Measurements from ENCODE around the gene ULBP2. TPM values are rescaled to one million over a fixed set of nuclear protein-coding genes. Genes with fewer than 3 reads are reported as not detected.

ULBP2 gene, protein sequence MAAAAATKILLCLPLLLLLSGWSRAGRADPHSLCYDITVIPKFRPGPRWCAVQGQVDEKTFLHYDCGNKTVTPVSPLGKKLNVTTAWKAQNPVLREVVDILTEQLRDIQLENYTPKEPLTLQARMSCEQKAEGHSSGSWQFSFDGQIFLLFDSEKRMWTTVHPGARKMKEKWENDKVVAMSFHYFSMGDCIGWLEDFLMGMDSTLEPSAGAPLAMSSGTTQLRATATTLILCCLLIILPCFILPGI
- under 1 TPM; 0.65 to 0.87 (median 0.68) TPM for polyA plus RNA-seq (ENCODE audit: insufficient read length in 3 of 3)

DNA sequence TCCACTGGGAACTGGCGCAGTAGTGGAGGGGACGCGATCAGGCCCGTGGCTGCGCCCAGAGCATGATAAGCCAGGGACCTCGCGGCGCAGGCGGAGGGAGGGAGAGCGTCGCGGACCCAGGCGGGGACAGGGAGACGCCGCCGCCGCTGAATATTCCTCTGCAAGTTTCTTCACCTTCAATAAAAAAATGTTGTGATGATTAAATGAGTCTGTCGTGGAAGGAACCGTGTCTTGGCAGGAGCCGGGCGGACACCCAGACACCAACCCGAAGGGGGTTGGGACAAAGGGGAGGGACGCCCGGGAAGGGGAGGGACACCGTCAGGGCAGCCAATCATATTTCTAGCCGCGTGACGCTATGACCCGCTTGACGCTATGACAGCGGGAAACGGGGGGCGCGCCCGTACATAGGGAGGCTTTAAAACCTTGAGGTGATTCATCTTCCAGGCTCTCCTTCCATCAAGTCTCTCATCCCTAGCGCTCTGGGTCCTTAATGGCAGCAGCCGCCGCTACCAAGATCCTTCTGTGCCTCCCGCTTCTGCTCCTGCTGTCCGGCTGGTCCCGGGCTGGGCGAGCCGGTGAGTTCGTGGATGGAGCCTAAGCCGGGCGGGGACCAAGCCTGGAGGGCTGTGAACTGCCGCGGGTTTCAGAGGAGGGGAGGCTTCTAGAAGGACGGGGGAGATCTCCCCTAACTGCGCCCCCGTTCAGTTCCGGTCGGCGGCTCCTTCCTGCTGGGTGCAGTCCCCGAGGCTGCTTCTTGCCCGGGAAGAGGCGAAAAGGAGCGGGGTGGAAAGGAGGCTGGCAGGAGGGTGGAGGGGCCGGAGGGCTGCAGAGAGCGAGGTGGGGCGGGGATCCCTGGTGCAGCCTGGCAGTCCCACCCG lies at the start of gene ULBP2:
Gene ULBP2, plus strand, starts transcription at position 432 of the 878 bp plus-strand sequence. Its CDS starts 59 bp downstream, at position 491.
- no peak for DNase-seq (ENCODE audit: low read depth in 3 of 3, low spot score in 2 of 3)

DNA sequence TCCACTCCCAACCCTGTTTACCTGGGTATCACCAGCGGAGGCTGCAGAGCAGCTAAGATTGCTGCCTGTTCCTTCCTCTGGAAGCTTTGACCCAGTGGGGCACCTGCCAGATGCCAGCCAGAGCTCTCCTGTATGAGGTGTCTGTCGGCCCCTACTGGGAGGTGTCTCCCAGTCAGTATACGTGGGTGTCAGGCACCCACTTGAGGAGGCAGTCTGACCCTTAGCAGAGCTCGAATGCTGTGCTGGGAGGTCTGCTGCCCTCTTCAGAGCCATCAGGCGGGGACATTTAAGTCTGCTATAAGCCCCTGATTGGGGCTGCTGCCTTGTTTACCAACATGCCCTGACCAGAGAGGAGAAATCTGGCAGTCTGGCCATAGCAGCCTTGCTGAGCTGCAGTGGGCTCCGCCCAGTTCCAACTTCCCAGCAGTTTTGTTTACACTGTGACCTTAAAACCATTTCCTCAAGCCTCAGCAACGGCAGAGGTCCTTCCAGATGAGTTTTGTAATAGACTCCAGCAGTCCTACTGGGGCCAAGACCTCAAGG lies 46.7 kb upstream of the ULBP2 start:
- DNase-seq (ENCODE audit: low read depth in 3 of 3, low spot score in 2 of 3), result no peak

DNA sequence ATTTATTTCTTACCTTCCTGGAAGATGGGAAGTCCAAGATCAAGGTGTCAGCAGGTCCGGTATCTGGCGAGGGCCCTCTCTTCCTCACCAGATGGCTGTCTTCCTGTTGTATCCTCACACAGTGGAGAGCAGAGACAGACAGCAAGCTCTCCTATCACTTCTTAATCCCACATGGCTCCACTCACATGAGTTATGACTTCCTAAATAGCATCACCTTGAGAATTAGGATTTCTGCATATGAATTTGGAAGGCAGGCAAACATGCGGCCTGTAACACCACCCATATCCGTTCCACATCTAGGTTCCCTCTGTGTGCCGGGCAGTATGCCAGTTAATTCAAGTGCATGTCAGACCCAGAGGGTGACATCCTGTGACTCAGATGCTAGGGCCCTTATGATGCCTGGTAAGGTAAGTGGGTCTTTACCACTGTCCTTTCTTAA lies 46.0 kb upstream of the ULBP2 start:
- DNase-seq (ENCODE audit: low read depth in 3 of 3, low spot score in 2 of 3), result no peak

DNA sequence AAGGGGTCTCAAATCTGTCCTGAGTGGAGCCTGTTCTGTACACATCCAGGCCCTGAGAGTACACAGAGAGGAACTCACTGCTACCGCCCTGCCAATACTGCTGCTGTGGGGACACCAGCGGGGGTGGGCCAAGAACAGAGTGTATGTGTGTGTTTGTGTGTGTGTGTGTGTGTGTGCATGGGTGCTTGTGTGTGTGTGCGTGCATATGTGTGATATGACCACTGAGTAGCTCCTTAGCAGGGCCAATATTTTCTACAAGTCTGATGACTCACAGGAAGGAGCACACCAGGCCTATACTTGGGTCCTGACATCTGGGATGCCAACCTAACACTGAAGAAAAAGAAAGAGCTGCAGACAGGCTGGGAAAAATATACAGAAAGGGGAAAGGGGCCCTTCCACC lies 45.3 kb upstream of the ULBP2 start:
- DNase-seq (ENCODE audit: low read depth in 3 of 3, low spot score in 2 of 3), result no peak

DNA sequence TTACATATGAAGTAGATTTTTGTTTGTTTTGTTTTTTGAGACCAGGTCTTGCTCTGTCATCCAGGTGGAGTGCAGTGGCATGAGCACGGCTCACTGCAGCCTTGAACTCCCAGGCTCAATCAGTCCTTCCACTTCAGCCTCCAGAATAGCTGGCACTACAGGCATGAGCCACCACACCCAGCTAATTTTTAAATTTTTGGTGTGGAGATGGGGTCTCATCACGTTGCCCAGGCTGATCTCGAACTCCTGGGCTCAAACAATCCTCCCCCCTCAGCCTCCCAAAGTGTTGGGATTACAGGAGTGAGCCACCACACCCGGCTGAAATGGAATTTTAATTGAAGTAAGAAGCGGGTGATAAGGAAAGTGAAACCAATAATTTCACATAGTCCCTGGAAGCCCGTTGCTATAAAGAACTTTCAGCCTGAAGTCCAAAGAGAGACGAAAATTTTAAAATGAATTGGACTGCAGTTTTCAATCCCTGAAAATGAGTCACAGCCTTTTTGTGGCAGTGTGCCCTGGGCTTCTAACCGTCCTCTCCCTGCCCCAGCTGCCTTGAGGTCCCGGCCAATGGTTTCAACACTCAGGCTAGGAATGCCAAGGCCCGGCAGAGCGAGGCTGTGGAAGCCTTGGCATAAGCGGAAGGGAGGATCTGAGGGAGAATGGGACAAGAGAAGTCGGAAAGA lies 44.7 kb upstream of the ULBP2 start:
- DNase-seq (ENCODE audit: low read depth in 3 of 3, low spot score in 2 of 3), result no peak

DNA sequence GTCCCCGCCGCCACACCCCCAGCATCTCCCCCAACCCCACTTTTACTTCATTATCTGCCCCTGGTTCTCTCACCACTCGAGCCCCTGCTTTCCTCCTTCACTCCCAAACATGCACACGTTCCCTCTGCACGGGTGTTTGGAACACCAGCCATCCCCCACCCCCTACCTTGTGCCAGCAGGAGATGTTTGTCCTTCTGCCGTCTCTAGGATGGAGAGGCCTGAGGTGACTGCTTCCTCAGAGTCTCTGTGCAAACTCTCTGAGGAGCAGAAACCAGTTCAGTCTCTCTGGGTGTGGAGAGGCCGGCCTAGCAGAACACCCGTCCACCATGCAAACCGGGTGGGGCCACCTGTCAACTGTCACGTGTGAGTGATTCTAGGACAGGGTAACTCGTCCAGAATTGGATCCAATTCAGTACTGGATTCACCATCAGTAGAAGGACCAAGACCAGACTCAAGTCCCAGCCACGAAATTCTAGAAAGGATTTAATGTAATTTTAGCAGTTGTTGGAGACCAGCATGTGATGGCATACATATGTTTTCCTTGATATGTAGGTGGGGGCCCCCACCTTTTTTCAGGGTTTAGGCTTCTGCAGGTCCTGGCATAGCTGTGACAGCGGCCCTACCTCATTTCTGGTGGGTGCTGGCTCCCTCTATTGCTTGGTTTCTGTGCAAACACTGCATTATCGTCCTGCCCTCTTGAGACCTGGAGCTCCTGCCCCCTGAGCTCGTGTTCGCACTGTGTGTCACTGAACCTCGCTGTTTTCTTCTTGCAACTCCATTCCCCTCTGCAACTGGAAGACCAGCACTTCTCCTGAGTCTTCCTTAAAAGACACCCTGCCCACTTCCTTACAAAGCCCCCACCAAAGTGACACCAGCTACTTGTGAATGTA lies 43.7 kb upstream of the ULBP2 start, which contains the start of gene RAET1E:
Gene RAET1E, minus strand, starts transcription at position 259 of the 890 bp plus-strand sequence. CDS start 7,212 bp downstream, outside the sequence.
- no peak for DNase-seq (ENCODE audit: low read depth in 3 of 3, low spot score in 2 of 3)

DNA sequence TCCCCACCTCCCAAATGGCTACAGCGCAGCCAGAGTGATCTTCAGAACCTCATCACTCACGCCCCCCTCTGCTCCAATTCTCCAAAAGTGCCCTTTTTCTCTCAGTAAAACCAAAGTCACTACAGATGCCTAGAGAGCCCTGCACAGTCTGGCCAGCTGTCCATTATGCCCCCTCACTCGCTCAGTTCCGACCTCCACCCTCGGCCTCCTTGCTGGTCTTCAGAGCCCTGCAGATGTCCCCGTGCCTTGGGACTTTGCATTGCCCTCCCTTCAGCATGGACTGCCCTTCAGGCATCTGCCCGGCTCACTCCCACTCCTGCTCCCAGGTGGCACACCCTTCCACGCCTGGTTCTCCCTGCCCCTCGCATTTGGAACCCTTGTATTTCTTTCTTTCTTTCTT lies 42.8 kb upstream of the ULBP2 start:
- no peak for DNase-seq (ENCODE audit: low read depth in 3 of 3, low spot score in 2 of 3)

DNA sequence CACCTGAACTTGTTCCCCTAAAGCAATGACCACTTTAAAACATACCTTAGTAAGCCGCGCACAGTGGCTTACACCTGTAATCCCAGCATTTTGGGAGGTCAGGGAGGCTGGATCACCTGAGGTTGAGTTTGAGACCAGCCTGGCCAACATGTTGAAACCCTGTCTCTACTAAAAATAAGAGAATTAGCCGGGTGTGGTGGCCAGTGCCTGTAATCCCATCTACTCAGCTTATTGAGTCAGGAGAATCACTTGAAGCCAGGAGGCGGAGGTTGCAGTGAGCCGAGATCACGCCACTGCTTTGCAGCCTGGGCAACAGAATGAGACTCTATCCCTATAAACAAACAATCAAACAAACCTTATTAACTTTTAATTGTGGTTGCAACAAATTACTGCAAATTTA lies 42.3 kb upstream of the ULBP2 start:
- DNase-seq (ENCODE audit: low read depth in 3 of 3, low spot score in 2 of 3), result no peak

DNA sequence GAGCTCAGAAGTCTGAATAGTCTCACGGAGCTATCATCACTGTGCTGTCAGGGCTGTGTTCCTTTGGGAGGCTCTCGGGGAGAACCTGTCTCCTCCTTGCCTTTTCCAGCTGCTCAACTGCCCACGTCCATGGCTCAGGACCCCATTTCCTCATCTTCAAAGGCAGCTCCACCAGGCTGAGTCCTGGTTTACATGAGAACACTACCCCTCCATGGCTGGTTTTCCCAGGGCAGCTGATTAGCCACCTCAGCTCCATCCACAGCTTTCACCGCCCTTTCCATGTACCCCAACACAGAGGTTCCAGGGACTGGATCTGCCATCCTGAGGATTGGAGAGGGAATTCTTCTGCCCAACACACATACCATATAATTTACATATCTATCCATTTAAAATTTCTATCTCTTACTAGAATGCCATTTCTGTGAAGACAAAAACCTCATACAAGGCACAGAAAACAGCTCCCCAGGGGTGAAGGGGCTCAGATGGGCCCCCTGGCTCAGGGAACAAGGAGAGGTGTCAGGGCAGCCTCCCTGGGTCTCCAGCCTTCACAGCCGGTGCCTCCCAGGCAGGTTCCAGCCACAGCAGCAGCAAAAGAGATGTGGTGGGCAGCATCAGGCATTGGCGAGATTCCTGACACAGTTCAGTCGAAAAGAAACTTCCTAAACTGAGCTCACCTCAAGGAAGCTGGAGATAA lies 41.7 kb upstream of the ULBP2 start:
- no peak for DNase-seq (ENCODE audit: low read depth in 3 of 3, low spot score in 2 of 3)

DNA sequence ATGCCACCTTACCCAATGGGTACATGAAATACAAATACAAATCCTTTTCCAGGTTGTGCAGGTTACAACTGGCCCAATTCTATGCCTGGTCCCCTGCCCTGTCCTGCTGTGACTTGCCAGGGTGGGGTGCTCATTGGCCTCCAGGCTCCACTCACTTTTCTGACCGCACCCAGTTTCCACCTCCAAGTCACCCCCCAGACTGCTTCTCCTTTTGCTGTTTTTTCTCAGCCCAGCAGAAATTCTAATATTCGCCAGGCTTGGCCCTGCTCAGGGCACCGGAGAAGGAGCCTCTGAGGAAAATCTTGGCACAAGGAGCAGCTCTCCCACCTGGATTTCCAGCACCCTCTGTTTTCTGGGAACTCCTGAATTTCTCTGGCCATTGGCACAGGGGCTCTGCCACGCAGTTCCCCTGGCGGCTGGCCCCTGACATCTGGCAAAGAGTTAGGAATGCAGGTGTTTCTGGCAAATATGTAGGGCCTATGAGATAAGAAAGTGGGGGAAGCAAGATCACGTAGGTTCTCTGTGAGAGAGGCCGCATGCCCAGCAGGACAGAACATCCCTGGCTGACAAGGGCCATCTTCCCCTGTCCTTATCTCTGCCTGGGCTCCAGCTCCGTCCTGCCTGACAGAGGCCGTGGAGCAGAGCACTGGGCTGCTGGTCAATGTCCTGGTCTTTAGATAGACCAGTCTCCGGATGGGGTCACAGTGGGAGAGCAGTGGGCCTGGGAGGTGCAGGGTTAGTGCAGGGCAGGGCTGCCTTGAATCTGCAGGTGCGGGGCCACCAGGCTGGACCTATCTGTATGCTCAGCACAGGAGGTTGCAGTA lies 41.0 kb upstream of the ULBP2 start:
- DNase-seq (ENCODE audit: low read depth in 3 of 3, low spot score in 2 of 3), result no peak

DNA sequence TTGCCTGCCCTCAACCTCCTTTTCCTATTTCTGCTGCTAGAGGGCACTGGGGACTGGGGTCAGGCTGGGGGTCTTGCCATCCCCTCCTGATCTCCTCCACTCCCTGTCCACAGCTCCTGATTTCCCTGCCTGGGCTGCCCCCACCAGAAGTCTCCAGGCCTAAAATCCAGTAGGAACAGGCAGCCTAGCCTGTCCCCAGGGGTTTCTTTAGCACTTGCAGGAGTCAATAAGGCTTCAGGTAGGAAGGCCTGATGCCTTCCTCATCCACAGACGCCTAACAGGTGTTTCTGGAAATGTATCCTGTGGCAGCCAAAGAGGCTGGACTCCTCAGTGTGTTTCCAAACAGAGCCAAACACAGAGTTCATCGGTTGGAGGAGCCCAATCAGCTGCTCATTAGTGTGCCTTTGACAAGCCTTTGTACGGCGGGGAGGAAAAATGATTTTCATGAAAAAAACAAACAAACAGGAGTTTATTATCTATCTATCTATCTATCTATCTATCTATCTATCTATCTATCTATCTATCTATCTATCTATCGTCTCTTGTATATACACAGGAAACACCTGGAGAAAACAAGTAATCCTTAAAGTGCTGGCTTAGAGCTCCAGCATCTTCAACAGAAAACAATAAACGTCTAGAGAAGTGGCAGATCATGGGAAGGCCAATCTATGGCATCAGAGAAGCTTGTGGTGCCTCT lies 40.2 kb upstream of the ULBP2 start:
- no peak for DNase-seq (ENCODE audit: low read depth in 3 of 3, low spot score in 2 of 3)

DNA sequence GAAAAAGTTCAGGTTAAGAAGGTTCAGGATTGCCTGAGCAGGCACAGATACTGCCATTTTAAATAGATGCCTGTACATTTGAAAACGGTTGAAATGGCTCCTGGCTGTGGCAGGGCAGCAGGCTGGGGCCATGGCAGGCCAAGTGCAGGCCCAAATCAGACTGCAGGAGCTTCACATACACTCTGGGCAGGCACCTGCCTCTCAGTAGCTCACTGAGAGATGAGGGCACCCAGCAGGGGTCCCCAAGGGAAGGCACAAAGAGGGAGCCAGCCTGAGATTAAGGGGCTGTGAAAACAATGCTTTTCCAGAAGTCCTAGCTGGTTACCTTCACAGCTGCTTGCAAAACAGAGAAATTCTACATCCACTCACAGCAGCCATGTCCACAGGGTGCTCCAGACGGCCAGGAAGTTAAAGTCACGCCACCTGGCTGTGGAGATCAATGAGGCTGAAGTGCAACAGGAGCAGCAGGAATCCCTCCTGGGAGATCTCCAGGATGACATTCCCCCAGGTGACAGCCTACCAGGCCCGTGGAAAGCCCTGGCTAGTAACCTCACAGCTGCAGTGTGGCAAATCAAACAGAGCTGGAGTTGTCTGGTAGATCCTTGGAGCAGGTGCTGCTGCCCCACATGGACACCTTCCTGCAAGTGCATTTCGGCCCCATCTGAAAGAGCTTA lies 37.7 kb upstream of the ULBP2 start:
- no peak for DNase-seq (ENCODE audit: low read depth in 3 of 3, low spot score in 2 of 3)

DNA sequence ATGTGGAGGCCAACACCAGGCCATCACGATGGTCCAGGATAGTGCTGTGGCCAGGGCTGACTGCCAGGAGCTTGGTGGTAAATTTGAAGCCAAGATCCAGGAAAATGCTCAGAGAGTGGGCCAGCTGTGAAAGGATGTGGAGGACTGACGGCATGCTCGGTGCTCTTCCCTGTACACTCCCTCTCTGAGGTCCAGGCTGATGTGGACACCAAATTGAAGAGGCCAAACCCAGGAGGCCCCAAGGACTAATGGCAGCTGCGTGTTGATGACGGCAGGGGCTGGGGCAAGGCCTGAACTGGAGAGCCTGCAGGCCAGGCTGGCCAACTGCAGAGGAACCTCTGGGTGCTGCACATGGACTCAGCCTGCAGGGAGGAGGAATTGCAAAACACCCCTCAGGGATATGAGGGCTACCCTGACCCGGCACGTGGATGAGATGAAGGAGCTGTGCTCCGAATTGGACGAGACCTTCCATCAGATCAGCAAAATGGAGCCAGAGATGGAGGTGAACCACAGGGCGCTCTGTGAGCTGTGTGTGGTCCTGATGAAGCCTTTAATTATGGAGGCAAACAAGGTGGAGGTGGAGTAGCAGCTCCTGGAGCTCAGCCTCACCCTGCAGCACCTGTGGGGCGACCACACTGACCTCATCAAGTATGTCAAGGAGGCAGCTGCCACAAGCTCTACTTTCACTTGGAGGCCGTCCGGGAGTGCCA lies 37.0 kb upstream of the ULBP2 start:
- no peak for DNase-seq (ENCODE audit: low read depth in 3 of 3, low spot score in 2 of 3)

DNA sequence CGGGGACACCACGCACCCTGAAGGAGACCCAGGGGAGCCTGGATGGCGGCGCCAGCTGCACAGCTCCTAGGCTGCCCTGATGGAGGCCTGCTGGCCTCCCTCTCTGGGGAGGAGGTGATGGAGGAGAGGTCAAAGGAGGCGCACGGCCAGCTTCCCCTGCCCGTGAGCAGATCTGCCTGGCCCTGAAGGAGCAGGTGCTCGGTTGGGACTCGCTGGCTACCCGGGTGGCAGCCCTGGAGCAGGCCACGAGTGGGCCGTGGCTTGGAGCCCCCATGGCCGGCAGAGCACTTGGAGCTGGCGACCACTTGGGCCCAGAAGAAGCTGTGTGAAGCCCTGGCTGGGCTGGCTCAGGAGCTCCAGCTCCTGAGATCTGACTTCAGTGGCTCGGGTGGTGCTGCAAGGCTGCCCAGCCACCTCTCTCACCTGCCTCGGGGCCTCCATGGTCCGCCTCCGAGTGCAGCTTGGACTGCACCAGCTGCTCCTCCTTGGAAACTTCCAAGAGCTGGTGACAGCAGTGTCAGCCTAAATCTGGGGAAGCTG lies 36.4 kb upstream of the ULBP2 start:
- DNase-seq (ENCODE audit: low read depth in 3 of 3, low spot score in 2 of 3), result no peak

DNA sequence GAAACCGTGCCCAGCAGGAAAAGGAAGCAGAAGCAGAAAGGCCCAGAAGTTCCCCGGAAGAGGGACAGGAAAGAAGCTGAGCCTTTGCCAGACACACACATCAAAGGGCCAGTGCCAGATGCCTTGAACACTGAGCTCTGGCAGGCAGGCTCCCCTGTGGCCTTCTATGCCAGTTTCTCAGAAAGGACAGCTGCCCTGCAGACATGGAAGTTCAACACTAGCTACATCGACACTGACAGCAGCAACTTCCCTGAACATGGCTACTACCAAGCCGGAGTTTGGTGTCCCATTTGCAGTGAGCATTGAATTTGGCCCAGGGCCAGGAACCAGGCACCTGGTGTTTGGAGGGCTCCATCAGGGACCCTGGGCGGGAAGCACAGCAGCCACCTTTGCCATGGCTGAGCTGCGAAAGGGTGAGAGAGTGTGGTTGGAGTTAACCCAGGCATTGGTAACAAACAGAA lies 35.9 kb upstream of the ULBP2 start:
- DNase-seq (ENCODE audit: low read depth in 3 of 3, low spot score in 2 of 3), result no peak

DNA sequence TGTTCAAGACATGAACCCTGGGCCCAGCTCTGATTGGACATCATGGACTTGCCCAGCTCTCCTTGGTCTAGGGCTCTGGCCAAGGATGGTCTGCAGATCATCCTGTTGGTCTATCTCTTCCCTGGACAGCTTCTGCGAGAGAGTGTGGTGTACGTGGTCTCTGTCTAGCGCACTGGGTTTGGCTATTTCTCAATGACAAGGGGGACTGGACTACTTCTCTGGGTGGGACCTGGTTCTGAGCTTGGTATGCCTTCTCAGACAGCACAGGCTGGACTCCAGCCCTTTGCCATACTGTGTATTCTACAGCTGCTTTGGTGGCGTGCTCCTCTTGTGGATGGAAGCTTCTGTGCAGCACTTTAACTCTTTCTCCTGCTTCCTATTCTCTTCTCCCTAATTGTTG lies 35.4 kb upstream of the ULBP2 start:
- no peak for DNase-seq (ENCODE audit: low read depth in 3 of 3, low spot score in 2 of 3)
